HEK293 (cell line): ENCODE data around the gene TC2N.

Experiments
- FEZF1 ChIP-seq: fragments of 450-650 bp; formaldehyde crosslinking; IDR thresholded peaks from 2 replicates; pipeline ENCODE4 v1.5.1; 2016; ENCODE audit warnings: missing biosample characterization, missing genetic modification characterization
- GLIS1 ChIP-seq: fragments of 450-650 bp; formaldehyde crosslinking; IDR thresholded peaks from 2 replicates; pipeline ENCODE4 v1.5.1; 2016; ENCODE audit warnings: missing biosample characterization, missing genetic modification characterization
- MEIS1 ChIP-seq: sonication (generic); formaldehyde crosslinking; IDR thresholded peaks from 2 replicates; pipeline ENCODE4 v1.8.1; 2022; ENCODE audit warnings: missing genetic modification reagents, mild to moderate bottlenecking, borderline replicate concordance
- OVOL3 ChIP-seq: fragments of 450-650 bp; formaldehyde crosslinking; IDR thresholded peaks from 2 replicates; pipeline ENCODE4 v1.5.1; 2016; ENCODE audit warnings: missing biosample characterization, missing genetic modification characterization
- PRDM1 ChIP-seq: fragments of 450-650 bp; formaldehyde crosslinking; IDR thresholded peaks from 2 replicates; pipeline ENCODE4; 2016; ENCODE audit warnings: missing biosample characterization, missing genetic modification characterization
- PRDM10 ChIP-seq: fragments of 450-650 bp; formaldehyde crosslinking; IDR thresholded peaks from 2 replicates; pipeline ENCODE4 v1.5.1; 2016; ENCODE audit warnings: missing biosample characterization, missing genetic modification characterization
- TSHZ1 ChIP-seq: fragments of 450-650 bp; formaldehyde crosslinking; IDR thresholded peaks from 2 replicates; pipeline ENCODE4 v1.5.1; 2016; ENCODE audit warnings: missing biosample characterization, missing genetic modification characterization, borderline replicate concordance
- YY2 ChIP-seq: fragments of 450-650 bp; formaldehyde crosslinking; IDR thresholded peaks from 2 replicates; pipeline ENCODE4 v1.5.1; 2016; ENCODE audit warnings: missing biosample characterization, missing genetic modification characterization
- ZFP41 ChIP-seq: fragments of 450-650 bp; formaldehyde crosslinking; IDR thresholded peaks from 2 replicates; pipeline ENCODE4 v1.5.1; 2016; ENCODE audit warnings: missing biosample characterization, missing genetic modification characterization, borderline replicate concordance
- ZNF239 ChIP-seq: fragments of 450-650 bp; formaldehyde crosslinking; IDR thresholded peaks from 2 replicates; pipeline ENCODE4 v1.5.1; 2016; ENCODE audit warnings: missing biosample characterization, missing genetic modification characterization
- ZNF26 ChIP-seq: fragments of 450-650 bp; formaldehyde crosslinking; IDR thresholded peaks from 2 replicates; pipeline ENCODE4 v1.5.1; 2016; ENCODE audit warnings: missing biosample characterization, missing genetic modification characterization
- ZNF280C ChIP-seq: fragments of 450-650 bp; formaldehyde crosslinking; IDR thresholded peaks from 2 replicates; pipeline ENCODE4 v1.5.1; 2016; ENCODE audit warnings: missing biosample characterization, missing genetic modification characterization
- ZNF280D ChIP-seq: fragments of 450-650 bp; formaldehyde crosslinking; IDR thresholded peaks from 2 replicates; pipeline ENCODE4 v1.5.1; 2016; ENCODE audit warnings: missing biosample characterization, missing genetic modification characterization
- ZNF292 ChIP-seq: fragments of 450-650 bp; formaldehyde crosslinking; IDR thresholded peaks from 2 replicates; pipeline ENCODE4 v1.5.1; 2016; ENCODE audit warnings: low read depth, missing biosample characterization, missing genetic modification characterization, borderline replicate concordance
- ZNF302 ChIP-seq: fragments of 450-650 bp; formaldehyde crosslinking; IDR thresholded peaks from 2 replicates; pipeline ENCODE4 v1.5.1; 2016; ENCODE audit warnings: missing biosample characterization, missing genetic modification characterization, low read depth
- ZNF311 ChIP-seq: fragments of 450-650 bp; formaldehyde crosslinking; IDR thresholded peaks from 2 replicates; pipeline ENCODE4 v1.5.1; 2017; ENCODE audit warnings: missing biosample characterization, missing genetic modification characterization, borderline replicate concordance
- ZNF341 ChIP-seq: fragments of 450-650 bp; formaldehyde crosslinking; IDR thresholded peaks from 2 replicates; pipeline ENCODE4; 2016; ENCODE audit warnings: low read depth, missing biosample characterization, missing genetic modification characterization
- ZNF366 ChIP-seq: fragments of 450-650 bp; formaldehyde crosslinking; conservative IDR thresholded peaks from 2 replicates; pipeline ENCODE4 v1.5.1; 2016; ENCODE audit warnings: missing biosample characterization, missing genetic modification characterization
- ZNF488 ChIP-seq: fragments of 450-650 bp; formaldehyde crosslinking; IDR thresholded peaks from 2 replicates; pipeline ENCODE4 v1.5.1; 2016; ENCODE audit warnings: missing biosample characterization, missing genetic modification characterization
- ZNF585B ChIP-seq: fragments of 450-650 bp; formaldehyde crosslinking; IDR thresholded peaks from 2 replicates; pipeline ENCODE4 v1.5.1; 2016; ENCODE audit warnings: missing biosample characterization, missing genetic modification characterization
- ZNF610 ChIP-seq: fragments of 450-650 bp; formaldehyde crosslinking; IDR thresholded peaks from 2 replicates; pipeline ENCODE4 v1.5.1; 2016; ENCODE audit warnings: missing biosample characterization, missing genetic modification characterization, borderline replicate concordance

The TC2N gene

GRCh38 chr14:91744068-91744480 is 123.3 kb downstream of the TC2N start (continued):
- TF ChIP-seq ZNF366 (tag by site-specific recombination) (peak; percentile 62), ZNF292 (tag by site-specific recombination) (no peak), ZNF280D (tag by site-specific recombination) (no peak), OVOL3 (tag by site-specific recombination) (0 out of 2 replicates have a peak, but pooled peaks have one; percentile 9), ZNF280C (tag by site-specific recombination) (no peak), FEZF1 (tag by site-specific recombination) (0 out of 2 replicates have a peak, but pooled peaks have one; percentile 14), ZNF585B (tag by site-specific recombination) (no peak), ZNF488 (tag by site-specific recombination) (no peak), YY2 (tag by site-specific recombination) (0 out of 2 replicates have a peak, but pooled peaks have one; percentile 28), ZNF610 (tag by site-specific recombination) (no peak), TSHZ1 (tag by site-specific recombination) (no peak), PRDM1 (no peak), MEIS1 (CRISPR knock-in tag) (no peak), ZNF311 (tag by site-specific recombination) (no peak), PRDM10 (tag by site-specific recombination) (no peak), ZFP41 (tag by site-specific recombination) (no peak), ZNF26 (tag by site-specific recombination) (no peak), ZNF302 (tag by site-specific recombination) (no peak), ZNF239 (tag by site-specific recombination) (no peak), GLIS1 (tag by site-specific recombination) (peak; percentile 94), ZNF341 (tag by site-specific recombination) (no peak)
